CD4-positive, alpha-beta T cell treated with Interleukin-4 for 1 hour (primary cell): ENCODE data around the gene STARD8.
"Not testable (repeated sequence)": the region's sequence is repeated elsewhere in the genome, so short reads cannot be mapped to it uniquely, and the experiment has no call there.

Experiments used
- DNase-seq, 2 donors: peaks; one replicate each; pipeline ENCODE4 v3.0.0-alpha.2; 2020 to 2022

STARD8 gene

GRCh38 chrX:68660746-68661145 is 13.3 kb downstream of the STARD8 start:
- DNase-seq: no peak

- DNase-seq: peak in 1 of 2 donors; percentile 15
These were observed 18.0 kb downstream of the STARD8 start for GRCh38 chrX:68665502-68665901.

- DNase-seq: peak; percentile 14 to 57
These were observed 19.1 kb downstream of the STARD8 start for GRCh38 chrX:68666580-68666979.

GRCh38 chrX:68669094-68669860 is 21.8 kb downstream of the STARD8 start:
- no peak for DNase-seq

GRCh38 chrX:68669871-68670270 is 22.4 kb downstream of the STARD8 start:
- no peak for DNase-seq

GRCh38 chrX:68671221-68671620 is 23.8 kb downstream of the STARD8 start:
- no peak for DNase-seq

GRCh38 chrX:68672581-68673318 is 25.3 kb downstream of the STARD8 start:
- DNase-seq: no peak

- no peak for DNase-seq
These were observed 28.1 kb downstream of the STARD8 start for GRCh38 chrX:68675571-68675970.

- no peak for DNase-seq
These were observed 28.9 kb downstream of the STARD8 start for GRCh38 chrX:68676335-68676734.

- DNase-seq: no peak
These were observed 30.5 kb downstream of the STARD8 start for GRCh38 chrX:68677998-68678397.

GRCh38 chrX:68681443-68681941 is 34.0 kb downstream of the STARD8 start:
- no peak for DNase-seq

- no peak for DNase-seq
These were observed 35.3 kb downstream of the STARD8 start for GRCh38 chrX:68682790-68683189.

- DNase-seq: no peak
These were observed 36.1 kb downstream of the STARD8 start for GRCh38 chrX:68683580-68683979.

- peak in 1 of 2 donors; percentile 27 for DNase-seq
These were observed 36.9 kb downstream of the STARD8 start for GRCh38 chrX:68684291-68684918.

- DNase-seq: no peak
These were observed 37.4 kb downstream of the STARD8 start for GRCh38 chrX:68684919-68685304.

GRCh38 chrX:68685685-68686084 is 38.2 kb downstream of the STARD8 start:
- peak in 1 of 2 donors; percentile 28 for DNase-seq

- peak; percentile 18 to 41 for DNase-seq
These were observed 38.9 kb downstream of the STARD8 start for GRCh38 chrX:68686097-68686977.

- not testable (repeated sequence) for DNase-seq
These were observed 41.5 kb downstream of the STARD8 start for GRCh38 chrX:68688931-68689330.

- no peak for DNase-seq
These were observed 43.6 kb downstream of the STARD8 start for GRCh38 chrX:68690936-68691501.

GRCh38 chrX:68691921-68692320 is 44.5 kb downstream of the STARD8 start:
- DNase-seq: no peak

GRCh38 chrX:68692651-68693050 is 45.2 kb downstream of the STARD8 start:
- DNase-seq: no peak
